Measurements from ENCODE around the gene SCUBE3. TPM values are rescaled to one million over a fixed set of nuclear protein-coding genes. Genes with fewer than 3 reads are reported as not detected.

Gene SCUBE3
- total RNA-seq, 2 experiments from 2014 or later: not detected

DNA sequence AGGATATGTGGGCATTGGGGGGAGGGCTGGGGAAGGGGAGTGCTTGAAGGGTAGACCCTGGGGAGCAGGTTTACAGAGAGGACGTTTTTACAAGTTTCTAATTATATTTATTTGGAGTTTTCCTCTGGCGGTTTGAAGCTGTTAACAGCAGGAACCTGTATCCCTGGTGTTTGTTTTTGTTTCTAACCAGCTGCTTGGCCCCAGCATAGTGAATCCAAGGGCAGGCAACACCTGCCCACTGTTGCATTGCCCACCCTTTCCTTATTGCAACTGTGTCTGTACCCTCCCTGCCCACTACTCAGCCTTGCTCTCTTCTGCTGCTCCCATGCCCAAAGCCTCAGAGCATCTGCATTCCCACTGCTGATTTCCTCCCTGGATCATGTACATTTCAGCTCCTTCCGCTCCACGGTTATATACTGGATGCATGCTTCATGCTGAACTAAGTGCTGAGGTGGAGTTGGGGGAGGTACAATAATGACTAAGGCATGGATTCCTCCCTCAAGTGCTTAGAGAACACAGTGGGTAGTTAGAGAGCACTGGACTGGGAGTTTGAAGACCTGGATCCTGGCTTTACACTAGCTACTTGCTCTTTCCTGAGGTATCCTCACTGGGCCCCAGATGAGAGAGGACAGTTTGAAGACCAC is 6.0 kb downstream of the SCUBE3 start:
- DNase-seq (no peak), ATAC-seq (no peak)
- TF ChIP-seq, protein P1, sequence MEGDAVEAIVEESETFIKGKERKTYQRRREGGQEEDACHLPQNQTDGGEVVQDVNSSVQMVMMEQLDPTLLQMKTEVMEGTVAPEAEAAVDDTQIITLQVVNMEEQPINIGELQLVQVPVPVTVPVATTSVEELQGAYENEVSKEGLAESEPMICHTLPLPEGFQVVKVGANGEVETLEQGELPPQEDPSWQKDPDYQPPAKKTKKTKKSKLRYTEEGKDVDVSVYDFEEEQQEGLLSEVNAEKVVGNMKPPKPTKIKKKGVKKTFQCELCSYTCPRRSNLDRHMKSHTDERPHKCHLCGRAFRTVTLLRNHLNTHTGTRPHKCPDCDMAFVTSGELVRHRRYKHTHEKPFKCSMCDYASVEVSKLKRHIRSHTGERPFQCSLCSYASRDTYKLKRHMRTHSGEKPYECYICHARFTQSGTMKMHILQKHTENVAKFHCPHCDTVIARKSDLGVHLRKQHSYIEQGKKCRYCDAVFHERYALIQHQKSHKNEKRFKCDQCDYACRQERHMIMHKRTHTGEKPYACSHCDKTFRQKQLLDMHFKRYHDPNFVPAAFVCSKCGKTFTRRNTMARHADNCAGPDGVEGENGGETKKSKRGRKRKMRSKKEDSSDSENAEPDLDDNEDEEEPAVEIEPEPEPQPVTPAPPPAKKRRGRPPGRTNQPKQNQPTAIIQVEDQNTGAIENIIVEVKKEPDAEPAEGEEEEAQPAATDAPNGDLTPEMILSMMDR (IDR thresholded peaks at IDR 0.05): no peak
- CTCF ChIA-PET: interaction anchor here (1.2 to 3.1 kb wide), 4 partner anchors 20 to 235 kb away, joined by 3 to 15 read pairs (median 6); no protein-coding TSS in a partner anchor
- intact Hi-C loops (cut with micrococcal nuclease): no loop called here
- POLR2A ChIA-PET: no interaction called here
- H3K4me1 Mint-ChIP-seq (ENCODE audit: low read depth): no peaks in the 10 kb centered on the region
- H3K36me3 Mint-ChIP-seq (ENCODE audit: low read depth): no peaks in the 10 kb centered on the region
- H3K9me3 Mint-ChIP-seq: no peaks in the 10 kb centered on the region
- peaks cover 33% of the 10 kb centered on the region for H3K27me3 Mint-ChIP-seq
- H3K27ac Mint-ChIP-seq: no peak overlapping the region
- no peak overlapping the region for H3K4me3 Mint-ChIP-seq

DNA sequence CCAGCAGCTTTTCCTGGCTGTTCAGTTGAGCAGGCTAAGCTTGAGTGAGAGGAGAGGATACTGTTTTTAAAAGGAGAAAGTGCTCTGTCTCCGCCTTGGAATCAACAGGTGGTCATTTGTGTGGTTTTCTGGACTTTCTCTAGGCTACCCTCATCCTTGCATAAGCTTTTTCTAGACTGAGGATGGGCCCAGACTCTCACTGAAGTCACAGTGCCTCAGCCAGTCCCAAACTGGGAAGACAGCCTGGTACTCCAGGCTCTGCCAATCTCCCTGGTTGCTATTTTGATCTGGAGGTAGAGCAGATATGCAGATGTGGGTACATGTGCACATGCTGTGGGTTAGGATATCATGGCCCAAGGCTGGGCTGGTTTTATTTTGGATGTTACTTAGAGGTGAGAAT is 7.0 kb downstream of the SCUBE3 start:
- no peak for ATAC-seq
- no peaks in the 10 kb centered on the region for H3K9me3 Mint-ChIP-seq
- H3K36me3 Mint-ChIP-seq (ENCODE audit: low read depth): no peaks in the 10 kb centered on the region
- no peak overlapping the region for H3K4me3 Mint-ChIP-seq
- POLR2A ChIA-PET: no interaction called here
- intact Hi-C loops (cut with micrococcal nuclease): no loop called here
- no peak for DNase-seq
- TF ChIP-seq, protein P1 (IDR thresholded peaks at IDR 0.05): no peak
- no peak overlapping the region for H3K27ac Mint-ChIP-seq
- no peaks in the 10 kb centered on the region for H3K4me1 Mint-ChIP-seq (ENCODE audit: low read depth)
- CTCF ChIA-PET: interaction anchor here (2.6 to 3.1 kb wide), 2 partner anchors 20 to 81 kb away, joined by 10 to 15 read pairs; no protein-coding TSS in a partner anchor
- H3K27me3 Mint-ChIP-seq: peaks cover 25% of the 10 kb centered on the region

DNA sequence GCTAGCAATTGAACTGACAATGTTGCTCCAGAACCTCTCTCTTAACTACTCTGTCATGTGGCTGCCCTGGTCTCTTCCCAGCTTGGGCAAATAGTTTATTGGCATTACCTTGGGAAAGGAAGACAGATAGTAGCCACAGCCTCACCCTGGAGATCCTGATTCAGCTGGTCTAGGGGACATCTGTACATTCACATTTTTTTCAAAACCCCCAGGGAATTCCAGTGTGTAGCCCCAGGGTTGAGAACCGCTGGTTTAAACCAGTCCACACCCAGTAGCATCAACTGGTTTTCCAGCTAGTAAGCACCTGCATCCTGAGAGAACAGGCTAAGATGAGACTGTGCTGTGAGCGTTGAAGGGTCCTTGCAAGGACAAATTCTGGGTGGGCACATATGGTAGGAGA is 9.6 kb downstream of the SCUBE3 start:
- DNase-seq (no peak), ATAC-seq (no peak)
- Mint-ChIP-seq H3K36me3 (ENCODE audit: low read depth) (no peaks in the 10 kb centered on the region), H3K9me3 (no peaks in the 10 kb centered on the region), H3K4me3 (no peak overlapping the region), H3K4me1 (ENCODE audit: low read depth) (no peaks in the 10 kb centered on the region), H3K27ac (no peak overlapping the region), H3K27me3 (peaks cover 5% of the 10 kb centered on the region)
- ChIA-PET POLR2A (no interaction called here), CTCF (interaction anchor here (1.0 kb wide), 1 partner anchor 17 kb away, joined by 5 read pairs; no protein-coding TSS in a partner anchor)
- TF ChIP-seq, protein P1 (IDR thresholded peaks at IDR 0.05): no peak
- intact Hi-C loops (cut with micrococcal nuclease): no loop called here

DNA sequence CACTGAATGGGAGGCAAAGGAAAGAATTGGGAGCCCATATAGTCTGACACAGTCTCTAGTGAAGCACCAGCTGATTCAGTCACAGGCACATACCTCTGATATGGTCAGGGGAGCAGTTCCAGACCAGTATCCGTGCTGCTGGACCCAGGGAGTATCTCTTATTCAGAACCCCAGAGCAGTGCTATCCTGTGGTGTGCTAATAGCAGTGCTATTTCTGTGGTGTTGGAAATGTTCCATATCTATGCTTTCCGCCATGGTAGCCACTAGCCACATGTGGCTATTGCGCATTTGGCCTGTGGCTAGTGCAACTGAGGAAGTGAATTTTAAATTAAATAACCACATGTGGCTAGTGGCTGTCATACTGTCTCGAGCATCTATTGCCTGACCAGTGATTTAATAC is 11.0 kb downstream of the SCUBE3 start:
- no peaks in the 10 kb centered on the region for H3K36me3 Mint-ChIP-seq (ENCODE audit: low read depth)
- no peak overlapping the region for H3K4me3 Mint-ChIP-seq
- TF ChIP-seq, protein P1 (IDR thresholded peaks at IDR 0.05): no peak
- CTCF ChIA-PET: interaction anchor here (0.9 to 9.8 kb wide), 4 partner anchors 17 to 85 kb away, joined by 3 to 74 read pairs (median 4); no protein-coding TSS in a partner anchor
- H3K27me3 Mint-ChIP-seq: peaks cover 3% of the 10 kb centered on the region
- no peak for DNase-seq
- no peak overlapping the region for H3K27ac Mint-ChIP-seq
- H3K4me1 Mint-ChIP-seq (ENCODE audit: low read depth): no peaks in the 10 kb centered on the region
- intact Hi-C loops (cut with micrococcal nuclease): no loop called here
- H3K9me3 Mint-ChIP-seq: no peaks in the 10 kb centered on the region
- no peak for ATAC-seq
- POLR2A ChIA-PET: no interaction called here

DNA sequence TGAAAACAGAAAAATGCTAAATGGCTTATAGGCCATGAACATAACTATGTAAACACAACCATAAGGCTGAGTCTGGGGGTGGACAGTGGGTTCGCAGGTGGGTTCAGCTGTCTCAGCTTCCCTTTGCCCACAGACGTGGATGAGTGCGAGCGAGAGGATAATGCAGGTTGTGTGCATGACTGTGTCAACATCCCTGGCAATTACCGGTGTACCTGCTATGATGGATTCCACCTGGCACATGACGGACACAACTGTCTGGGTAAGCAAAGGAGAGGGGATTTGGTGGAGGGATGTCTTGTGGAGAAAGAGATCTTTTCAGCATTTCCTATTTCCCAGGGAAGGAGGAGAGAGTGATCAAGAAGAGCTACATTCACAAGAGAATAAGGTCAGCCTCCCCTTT is 14.7 kb downstream of the SCUBE3 start:
- H3K9me3 Mint-ChIP-seq: no peaks in the 10 kb centered on the region
- H3K27ac Mint-ChIP-seq: no peak overlapping the region
- no peak for ATAC-seq
- no peak for DNase-seq
- no peaks in the 10 kb centered on the region for H3K36me3 Mint-ChIP-seq (ENCODE audit: low read depth)
- H3K27me3 Mint-ChIP-seq: peaks cover 2% of the 10 kb centered on the region
- CTCF ChIA-PET: interaction anchor here (1.4 to 9.8 kb wide), 3 partner anchors 13 to 83 kb away, joined by 3 to 74 read pairs (median 16); no protein-coding TSS in a partner anchor
- TF ChIP-seq, protein P1 (IDR thresholded peaks at IDR 0.05): no peak
- POLR2A ChIA-PET: no interaction called here
- H3K4me1 Mint-ChIP-seq (ENCODE audit: low read depth): no peaks in the 10 kb centered on the region
- no peak overlapping the region for H3K4me3 Mint-ChIP-seq
- intact Hi-C loops (cut with micrococcal nuclease): no loop called here

Measured in activated CD8-positive, alpha-beta T cell treated with anti-CD3 and anti-CD28 coated beads for 36 hours (primary cell).